Epithelial cell of proximal tubule (primary cell): ENCODE measurements around the gene NLRP12. TPM values are rescaled to one million over a fixed set of nuclear protein-coding genes. Genes with fewer than 3 reads are reported as not detected.
A peak's percentile ranks its signal among the peaks of the same experiment; 100 is the strongest.
"Not testable (repeated sequence)": the region's sequence is repeated elsewhere in the genome, so short reads cannot be mapped to it uniquely, and the experiment has no call there.

ENCODE experiments used
- DNase-seq: peaks from one replicate; pipeline ENCODE4 v3.0.0-alpha.2; 2011; ENCODE audit warnings: low read depth
- H3K4me3 ChIP-seq: 2 replicates; pipeline ENCODE4 v1.5.1; 2011; ENCODE audit warnings: low read depth, mild to moderate bottlenecking, low read length
- total RNA-seq: library from RNA; depleted of rRNA; stranded (reverse); fragments of >200 nt; gene quantifications from 2 replicates; pipeline ENCODE4 v1.2.3, GENCODE V29; 2015
- TF ChIP-seq, protein P1 (sequence below): conservative IDR thresholded peaks from 2 replicates; pipeline ENCODE4 v1.5.1; 2012; ENCODE audit warnings: low read depth, mild to moderate bottlenecking, low read length

The NLRP12 gene
- total RNA-seq, 1 donor from 2014 or later: not detected

DNA sequence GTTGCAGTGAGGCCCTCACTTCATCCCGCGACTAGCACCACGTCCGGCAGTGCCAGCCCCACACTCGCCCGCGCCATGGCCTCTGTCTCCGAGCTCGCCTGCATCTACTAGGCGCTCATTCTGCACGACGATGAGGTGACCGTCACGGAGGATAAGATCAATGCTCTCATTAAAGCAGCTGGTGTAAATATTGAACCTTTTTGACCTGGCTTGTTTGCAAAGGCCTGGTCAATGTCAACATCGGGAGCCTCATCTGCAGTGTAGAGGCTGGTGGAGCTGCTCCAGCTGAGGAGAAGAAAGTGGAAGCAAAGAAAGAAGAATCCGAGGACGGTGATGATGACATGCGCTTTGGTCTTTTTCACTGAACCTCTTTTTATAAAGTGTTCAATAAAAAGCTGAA, 48.6 kb downstream of the NLRP12 start:
- no peak for DNase-seq
- H3K4me3 ChIP-seq: no peak overlapping the region
- TF ChIP-seq, protein P1, sequence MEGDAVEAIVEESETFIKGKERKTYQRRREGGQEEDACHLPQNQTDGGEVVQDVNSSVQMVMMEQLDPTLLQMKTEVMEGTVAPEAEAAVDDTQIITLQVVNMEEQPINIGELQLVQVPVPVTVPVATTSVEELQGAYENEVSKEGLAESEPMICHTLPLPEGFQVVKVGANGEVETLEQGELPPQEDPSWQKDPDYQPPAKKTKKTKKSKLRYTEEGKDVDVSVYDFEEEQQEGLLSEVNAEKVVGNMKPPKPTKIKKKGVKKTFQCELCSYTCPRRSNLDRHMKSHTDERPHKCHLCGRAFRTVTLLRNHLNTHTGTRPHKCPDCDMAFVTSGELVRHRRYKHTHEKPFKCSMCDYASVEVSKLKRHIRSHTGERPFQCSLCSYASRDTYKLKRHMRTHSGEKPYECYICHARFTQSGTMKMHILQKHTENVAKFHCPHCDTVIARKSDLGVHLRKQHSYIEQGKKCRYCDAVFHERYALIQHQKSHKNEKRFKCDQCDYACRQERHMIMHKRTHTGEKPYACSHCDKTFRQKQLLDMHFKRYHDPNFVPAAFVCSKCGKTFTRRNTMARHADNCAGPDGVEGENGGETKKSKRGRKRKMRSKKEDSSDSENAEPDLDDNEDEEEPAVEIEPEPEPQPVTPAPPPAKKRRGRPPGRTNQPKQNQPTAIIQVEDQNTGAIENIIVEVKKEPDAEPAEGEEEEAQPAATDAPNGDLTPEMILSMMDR: no peak

- DNase-seq, H3K4me3 ChIP-seq: not testable (repeated sequence)
Measured at GRCh38 chr19:53774491-53774890, 49.6 kb downstream of the NLRP12 start.

GRCh38 chr19:53773999-53774398, 50.1 kb downstream of the NLRP12 start:
- no peak for DNase-seq
- H3K4me3 ChIP-seq: no peak overlapping the region
- TF ChIP-seq, protein P1: no peak

GRCh38 chr19:53772943-53773342, 51.2 kb downstream of the NLRP12 start:
- TF ChIP-seq, protein P1: peak; percentile 55
- no peak overlapping the region for H3K4me3 ChIP-seq
- no peak for DNase-seq

DNA sequence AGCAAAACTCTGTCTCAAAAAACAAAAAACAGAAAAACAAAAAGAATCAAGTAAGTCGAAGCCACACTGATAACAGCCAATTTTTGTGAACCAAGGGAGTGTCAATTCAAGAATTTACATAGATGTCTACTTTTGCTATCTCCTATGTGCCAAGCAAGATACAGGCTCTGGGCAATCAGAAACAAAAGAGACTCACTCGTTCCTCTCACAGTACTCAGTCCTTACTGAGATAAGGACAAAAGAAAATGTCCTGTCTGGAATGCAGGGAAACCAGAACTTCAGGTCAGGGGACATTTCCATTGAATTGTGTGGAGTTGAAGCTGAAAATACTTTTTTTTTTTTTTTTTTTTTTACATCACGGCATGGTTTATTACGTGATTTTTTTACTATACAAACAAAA, 53.0 kb downstream of the NLRP12 start:
- H3K4me3 ChIP-seq: no peak overlapping the region
- TF ChIP-seq, protein P1: no peak

GRCh38 chr19:53769696-53770309, 54.3 kb downstream of the NLRP12 start:
- H3K4me3 ChIP-seq, DNase-seq: not testable (repeated sequence)

More for the DNA sequence above, 53.0 kb downstream of the NLRP12 start:
- no peak for DNase-seq

DNA sequence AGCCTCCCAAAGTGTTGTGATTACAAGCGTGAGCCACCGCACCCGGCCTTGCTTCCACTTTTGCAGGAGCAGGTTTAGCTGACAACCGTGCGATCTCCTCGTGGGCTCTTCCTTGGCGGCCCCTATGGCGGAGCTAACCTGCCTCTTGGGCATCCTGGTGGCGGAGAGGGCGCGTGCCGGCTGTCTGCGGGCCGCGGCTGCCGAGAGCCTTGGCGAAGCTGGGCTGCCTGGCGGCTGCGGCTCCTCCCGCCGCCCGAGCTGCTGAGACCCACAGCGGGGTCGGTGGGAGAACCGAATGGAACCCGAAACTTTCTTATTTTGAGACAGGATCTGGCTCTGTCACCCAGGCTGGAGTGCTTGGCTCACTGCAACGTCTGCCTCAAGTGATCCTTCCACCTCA, 55.7 kb downstream of the NLRP12 start:
- DNase-seq: no peak
- TF ChIP-seq, protein P1: no peak
- no peak overlapping the region for H3K4me3 ChIP-seq

DNA sequence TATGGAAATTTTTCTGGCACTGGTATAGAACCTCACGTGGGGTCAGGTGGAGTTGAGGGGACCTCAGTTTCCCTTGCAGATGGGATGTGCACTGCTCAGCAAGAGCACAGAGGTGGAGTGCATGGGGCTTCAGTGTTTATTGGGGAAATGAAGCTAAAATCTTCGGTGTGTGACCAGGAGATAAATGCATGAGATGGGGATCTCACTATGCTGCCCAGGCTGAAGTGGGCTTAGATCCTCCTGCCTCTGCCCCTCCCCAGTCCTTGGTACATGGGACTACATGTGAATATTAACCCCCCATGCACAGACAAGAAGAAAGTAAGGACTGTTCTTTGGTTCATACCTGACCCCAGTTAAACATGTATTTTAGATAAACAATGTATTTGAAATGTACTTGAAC, 65.1 kb downstream of the NLRP12 start:
- DNase-seq, H3K4me3 ChIP-seq: not testable (repeated sequence)

Other genes starting within 250 kb of the NLRP12 start
- gene DPRX, start 192.3 kb downstream of the NLRP12 start, total RNA-seq: not detected in 2 replicates
- gene MYADM, start 43.6 kb upstream of the NLRP12 start, total RNA-seq: 48.7 and 59.5 TPM in 2 replicates
- 1.3 TPM in 1 of 2 replicates, not detected in the other for gene PRKCG, start 57.9 kb upstream of the NLRP12 start, total RNA-seq
- gene CACNG7, start 85.0 kb upstream of the NLRP12 start, total RNA-seq: not detected in 2 replicates
- under 0.01 TPM in 1 of 2 replicates, not detected in the other for gene CACNG8, start 138.6 kb upstream of the NLRP12 start, total RNA-seq
- gene CACNG6, start 167.3 kb upstream of the NLRP12 start, total RNA-seq: 0.29 and 0.94 TPM in 2 replicates
- gene VSTM1, start 239.6 kb upstream of the NLRP12 start, total RNA-seq: 0.75 TPM in 1 of 2 replicates, not detected in the other